ENCODE results near the gene KHDC3L. TPM values are rescaled to one million over a fixed set of nuclear protein-coding genes. Genes with fewer than 3 reads are reported as not detected.

Gene KHDC3L
- total and polyA plus RNA-seq, 2 of the 4 experiments (the other 2 are of a cell fraction): not detected

DNA sequence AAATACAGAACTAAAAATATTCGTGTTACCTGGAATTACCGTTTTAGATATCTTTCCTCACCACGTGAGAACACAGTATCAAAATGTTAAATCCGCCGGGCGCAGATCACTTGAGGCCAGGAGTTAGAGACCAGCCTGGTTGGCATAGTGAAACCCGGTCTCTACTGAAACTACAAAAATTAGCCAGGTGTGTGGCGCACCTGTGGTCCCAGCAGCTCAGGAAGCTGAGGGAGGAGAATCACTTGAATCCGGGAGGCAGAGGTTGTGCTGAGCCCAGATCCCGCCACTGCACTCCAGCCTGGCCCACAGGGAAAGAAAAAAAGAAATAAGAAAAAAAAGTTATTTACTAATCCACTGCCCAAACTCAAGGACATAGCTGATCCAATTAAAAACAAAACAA, 27.4 kb downstream of the KHDC3L start:
- no TSS peak for BruUV-seq (replicated peaks)
- WGBS, 2 experiments (ENCODE audit: extremely low coverage in 2 of 2, insufficient read length in 1 of 2): 88% methylated on average over 5 of the region's 10 CpGs; no CpG with 5 or more reads in 1 of the 2 experiments
- H3K14ac ChIP-seq (replicated peaks; ENCODE audit: low read depth, low read length): no peak overlapping the region

More for the DNA sequence above, 27.4 kb downstream of the KHDC3L start:
- Histone ChIP-seq H4K91ac (ENCODE audit: insufficient read depth, low read depth, low read length) (no peak overlapping the region), H4K8ac (ENCODE audit: low read depth in 2 of 2, low read length in 2 of 2) (no peak overlapping the region; a peak in 1 of 4 replicates), H2AK9ac (replicated peaks; ENCODE audit: low read depth, low read length, poor library complexity) (no peak overlapping the region), H3K23ac (ENCODE audit: low read depth, low read length) (no peak overlapping the region), H2BK15ac (ENCODE audit: low read depth, low read length) (no peak overlapping the region), H4K5ac (ENCODE audit: low read depth, low read length) (no peak overlapping the region), H3K4ac (ENCODE audit: low read depth, low read length) (no peak overlapping the region), H2AFZ (replicated peaks; ENCODE audit: low read length, poor library complexity) (no peak overlapping the region), H2BK120ac (ENCODE audit: low read depth, low read length) (no peak overlapping the region), H2BK5ac (ENCODE audit: low read depth, low read length, poor library complexity, severe bottlenecking) (no peak overlapping the region), H3K27me3 (ENCODE audit: control insufficient read depth, insufficient read depth, low read length) (no peaks in the 10 kb centered on the region), H3K56ac (ENCODE audit: extremely low read depth, insufficient read depth, low read length) (no peak overlapping the region), H3K18ac (ENCODE audit: low read depth, low read length) (no peak overlapping the region), H3K9me1 (ENCODE audit: insufficient read depth, low read length) (no peaks in the 10 kb centered on the region), H3K79me1 (ENCODE audit: low read depth in 1 of 2, low read length in 2 of 2) (no peaks in the 10 kb centered on the region), H3K4me2 (ENCODE audit: low read depth, low read length) (no peak overlapping the region), H3K27ac (ENCODE audit: insufficient read depth, low read length) (no peak overlapping the region), H4K20me1 (ENCODE audit: insufficient read depth, low read length) (no peaks in the 10 kb centered on the region), H3K9ac (ENCODE audit: low read depth, low read length) (no peak overlapping the region), H2BK20ac (ENCODE audit: low read depth, low read length) (no peak overlapping the region), H2AK5ac (ENCODE audit: low read depth, low read length) (no peak overlapping the region), H3K4me3 (ENCODE audit: insufficient read depth, low read depth, low read length) (no peak overlapping the region), H3K4me1 (ENCODE audit: control insufficient read depth, insufficient read depth, low read length) (no peaks in the 10 kb centered on the region), H3K9me3 (ENCODE audit: control insufficient read depth, insufficient read depth, low read length) (no peaks in the 10 kb centered on the region), H3K36me3 (ENCODE audit: control insufficient read depth, insufficient read depth, low read length) (no peaks in the 10 kb centered on the region)
- intact Hi-C loops (cut with micrococcal nuclease) (loop anchor here (1.0 to 5.0 kb wide), 3 partner anchors 20 to 105 kb away; partner anchors contain the start of gene CGAS), dilution Hi-C loops (cut with HindIII; ENCODE audit: low sequenced_read_pairs, unreplicated experiment) (no loop called here), in situ Hi-C loops (cut with MboI; ENCODE audit: low sequenced_read_pairs) (no loop called here)
- ATAC-seq (ENCODE audit: low read depth) (no peak), DNase-seq (no peak)
- POLR2A ChIA-PET (ENCODE audit: unreplicated experiment): interaction anchor here (0.6 kb wide), 1 partner anchor 486 kb away, joined by 3 read pairs; no protein-coding TSS in a partner anchor
- TF ChIP-seq CHD1 (IDR thresholded peaks at IDR 0.05; ENCODE audit: low read depth, low read length): no peak
- no peak for TF ChIP-seq MXI1 (IDR thresholded peaks at IDR 0.05; ENCODE audit: borderline replicate concordance, low read depth, low read length)
- no peak for TF ChIP-seq MAFK (IDR thresholded peaks at IDR 0.05; ENCODE audit: low read depth, low read length)
- no peak for TF ChIP-seq NFE2L2 (IDR thresholded peaks at IDR 0.05; ENCODE audit: low read depth, low read length)
- TF ChIP-seq RCOR1 (IDR thresholded peaks at IDR 0.05; ENCODE audit: insufficient replicate concordance, low read length): no peak
- no peak for TF ChIP-seq POLR2A (IDR thresholded peaks at IDR 0.05; ENCODE audit: low read depth, low read length)
- TF ChIP-seq FOS (IDR thresholded peaks at IDR 0.05; ENCODE audit: low read depth, low read length): no peak
- CTCF ChIA-PET: no interaction called here
